Coronary artery (tissue), 2 donors: ENCODE data around the gene SZRD1.

Experiments
- DNase-seq: peaks from one replicate; pipeline ENCODE4 v3.0.0-alpha.2; 2017; ENCODE audit warnings: low spot score
- H3K27ac ChIP-seq, 2 donors: fragments of 200-600 bp; sonication (generic); one replicate each; pipeline ENCODE4 v1.5.1; 2016 to 2019
- H3K4me3 ChIP-seq: fragments of 200-600 bp; sonication (generic); 2 replicates; pipeline ENCODE4 v1.5.1; 2016; ENCODE audit warnings: mild to moderate bottlenecking, moderate library complexity
- TF ChIP-seq, protein P1 (sequence below): fragments of 200-600 bp; sonication (generic); IDR thresholded peaks from one replicate; pipeline ENCODE4 v1.5.1; 2019; ENCODE audit warnings: antibody characterized with exemption

The SZRD1 gene

DNA sequence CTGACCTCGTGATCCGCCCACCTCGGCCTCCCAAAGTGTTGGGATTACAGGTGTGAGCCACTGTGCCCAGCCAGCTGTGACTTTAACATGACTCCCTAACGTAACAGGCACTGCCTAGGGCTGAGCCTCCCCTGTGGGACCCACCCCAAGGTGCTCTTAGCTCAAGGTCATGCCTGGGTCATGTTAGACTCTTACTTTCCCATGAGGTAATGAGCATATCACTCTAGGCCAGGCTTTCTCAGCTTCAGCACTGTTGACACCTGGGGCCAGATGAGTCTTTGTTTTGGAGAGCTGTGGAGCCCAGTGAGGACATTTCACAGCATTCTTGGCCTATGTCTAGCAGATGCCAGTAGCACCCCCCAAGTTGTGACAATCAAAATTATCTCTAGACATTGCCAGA lies 78.0 kb downstream of the SZRD1 start:
- H3K4me3 ChIP-seq: no peak overlapping the region
- no peak overlapping the region for H3K27ac ChIP-seq
- DNase-seq: no peak
- TF ChIP-seq, protein P1, sequence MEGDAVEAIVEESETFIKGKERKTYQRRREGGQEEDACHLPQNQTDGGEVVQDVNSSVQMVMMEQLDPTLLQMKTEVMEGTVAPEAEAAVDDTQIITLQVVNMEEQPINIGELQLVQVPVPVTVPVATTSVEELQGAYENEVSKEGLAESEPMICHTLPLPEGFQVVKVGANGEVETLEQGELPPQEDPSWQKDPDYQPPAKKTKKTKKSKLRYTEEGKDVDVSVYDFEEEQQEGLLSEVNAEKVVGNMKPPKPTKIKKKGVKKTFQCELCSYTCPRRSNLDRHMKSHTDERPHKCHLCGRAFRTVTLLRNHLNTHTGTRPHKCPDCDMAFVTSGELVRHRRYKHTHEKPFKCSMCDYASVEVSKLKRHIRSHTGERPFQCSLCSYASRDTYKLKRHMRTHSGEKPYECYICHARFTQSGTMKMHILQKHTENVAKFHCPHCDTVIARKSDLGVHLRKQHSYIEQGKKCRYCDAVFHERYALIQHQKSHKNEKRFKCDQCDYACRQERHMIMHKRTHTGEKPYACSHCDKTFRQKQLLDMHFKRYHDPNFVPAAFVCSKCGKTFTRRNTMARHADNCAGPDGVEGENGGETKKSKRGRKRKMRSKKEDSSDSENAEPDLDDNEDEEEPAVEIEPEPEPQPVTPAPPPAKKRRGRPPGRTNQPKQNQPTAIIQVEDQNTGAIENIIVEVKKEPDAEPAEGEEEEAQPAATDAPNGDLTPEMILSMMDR: no peak

DNA sequence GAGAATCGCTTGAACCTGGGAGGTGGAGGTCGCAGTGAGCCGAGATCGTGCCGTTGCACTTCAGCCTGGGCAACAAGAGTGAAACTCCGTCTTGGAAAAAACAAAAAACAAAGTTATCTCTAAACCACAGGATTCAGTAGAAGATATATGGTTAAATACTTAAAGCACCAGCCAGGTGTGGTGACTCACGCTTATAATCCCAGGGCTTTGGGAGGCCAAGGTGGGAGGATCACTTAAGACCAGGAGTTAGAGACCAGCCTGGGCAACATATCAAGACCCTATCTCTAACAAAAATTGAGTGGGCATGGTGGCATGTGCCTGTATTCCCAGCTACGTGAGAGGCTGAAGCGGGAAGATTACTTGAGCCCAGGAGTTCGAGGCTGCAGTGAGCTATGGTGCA lies 79.1 kb downstream of the SZRD1 start:
- H3K4me3 ChIP-seq: no peak overlapping the region
- TF ChIP-seq, protein P1: no peak
- H3K27ac ChIP-seq: no peak overlapping the region
- no peak for DNase-seq

DNA sequence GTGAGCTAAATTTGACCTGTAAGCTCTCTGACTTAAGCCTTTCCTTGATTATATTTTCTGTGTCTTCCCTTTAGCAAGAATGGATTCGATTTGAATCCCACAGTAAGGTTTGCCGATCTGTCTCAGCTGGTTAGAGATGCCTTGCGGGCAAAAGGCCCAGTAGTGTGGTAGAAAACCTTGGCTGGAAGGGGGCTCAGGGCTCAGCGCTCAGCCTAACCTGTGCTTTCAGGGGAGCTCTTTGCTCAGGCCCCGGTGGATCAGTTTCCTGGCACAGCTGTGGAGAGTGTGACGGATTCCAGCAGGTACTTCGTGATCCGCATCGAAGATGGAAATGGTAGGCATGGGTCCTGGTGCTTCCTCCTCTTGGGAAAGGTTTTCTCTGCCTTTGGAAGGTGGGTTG lies 80.6 kb downstream of the SZRD1 start:
- TF ChIP-seq, protein P1: no peak
- H3K4me3 ChIP-seq: no peak overlapping the region
- no peak overlapping the region for H3K27ac ChIP-seq
- DNase-seq: no peak
